Neural crest cell (in vitro differentiated cells): Measurements from ENCODE around the gene ISL1. TPM values are rescaled to one million over a fixed set of nuclear protein-coding genes. Genes with fewer than 3 reads are reported as not detected.

ENCODE experiments used
- DNase-seq: peaks from one replicate; pipeline ENCODE4 v3.0.0; 2021; ENCODE audit warnings: low read depth, mixed read lengths, low spot score
- H3K27ac Mint-ChIP-seq: one replicate; pipeline ENCODE4 v1.8.0; 2021; ENCODE audit warnings: mild to moderate bottlenecking, mixed read lengths; ENCODE audit not compliant: unreplicated experiment
- H3K27me3 Mint-ChIP-seq: 2 replicates; pipeline ENCODE4 v1.8.0; 2021; ENCODE audit warnings: low read depth, mild to moderate bottlenecking, mixed read lengths
- H3K36me3 Mint-ChIP-seq: 2 replicates; pipeline ENCODE4 v1.8.0; 2021; ENCODE audit warnings: low read depth, mild to moderate bottlenecking, mixed read lengths
- H3K4me1 Mint-ChIP-seq: 2 replicates; pipeline ENCODE4 v1.8.0; 2021; ENCODE audit warnings: mixed read lengths
- H3K4me3 Mint-ChIP-seq: one replicate; pipeline ENCODE4 v1.8.0; 2021; ENCODE audit warnings: mild to moderate bottlenecking, mixed read lengths
- H3K9me3 Mint-ChIP-seq: 2 replicates; pipeline ENCODE4 v1.8.0; 2021; ENCODE audit warnings: mixed read lengths
- CTCF ChIP-seq: fragments of 200-600 bp; sonication (generic); conservative IDR thresholded peaks from 2 replicates; pipeline ENCODE4 v1.5.0; 2021; ENCODE audit warnings: antibody characterized with exemption, mild to moderate bottlenecking
- total RNA-seq: library from RNA; stranded (reverse); gene quantifications from 2 replicates; pipeline ENCODE4 v1.2.1, GENCODE V29; 2021

Gene ISL1
- total RNA-seq, 1 donor from 2014 or later: 9.4 TPM

GRCh38 chr5:51394609-51395008, 11.4 kb downstream of the ISL1 start:
- H3K27me3 Mint-ChIP-seq: peaks cover 100% of the 10 kb centered on the region
- no peak overlapping the region for H3K27ac Mint-ChIP-seq
- no peak overlapping the region for H3K4me3 Mint-ChIP-seq
- peaks cover 6% of the 10 kb centered on the region for H3K4me1 Mint-ChIP-seq
- H3K9me3 Mint-ChIP-seq: no peaks in the 10 kb centered on the region
- H3K36me3 Mint-ChIP-seq: no peaks in the 10 kb centered on the region
- no peak for TF ChIP-seq CTCF
- DNase-seq: no peak

GRCh38 chr5:51395245-51395644, 12.0 kb downstream of the ISL1 start:
- H3K4me1 Mint-ChIP-seq: peaks cover 7% of the 10 kb centered on the region
- no peak for DNase-seq
- no peak overlapping the region for H3K27ac Mint-ChIP-seq
- no peaks in the 10 kb centered on the region for H3K36me3 Mint-ChIP-seq
- H3K27me3 Mint-ChIP-seq: peaks cover 100% of the 10 kb centered on the region
- no peak for TF ChIP-seq CTCF
- H3K4me3 Mint-ChIP-seq: no peak overlapping the region
- H3K9me3 Mint-ChIP-seq: no peaks in the 10 kb centered on the region

GRCh38 chr5:51395666-51396356, 12.6 kb downstream of the ISL1 start:
- Mint-ChIP-seq H3K4me1 (peaks cover 7% of the 10 kb centered on the region), H3K27me3 (peaks cover 98% of the 10 kb centered on the region), H3K36me3 (no peaks in the 10 kb centered on the region), H3K4me3 (no peak overlapping the region), H3K27ac (no peak overlapping the region), H3K9me3 (no peaks in the 10 kb centered on the region)
- DNase-seq: no peak
- no peak for TF ChIP-seq CTCF

- Mint-ChIP-seq H3K27ac (no peak overlapping the region), H3K4me3 (no peak overlapping the region), H3K36me3 (no peaks in the 10 kb centered on the region), H3K9me3 (no peaks in the 10 kb centered on the region), H3K27me3 (peaks cover 98% of the 10 kb centered on the region), H3K4me1 (peaks cover 7% of the 10 kb centered on the region)
- no peak for DNase-seq
- no peak for TF ChIP-seq CTCF
These were observed 13.5 kb downstream of the ISL1 start for GRCh38 chr5:51396797-51397196.

GRCh38 chr5:51397996-51398395, 14.7 kb downstream of the ISL1 start:
- no peak for TF ChIP-seq CTCF
- H3K9me3 Mint-ChIP-seq: no peaks in the 10 kb centered on the region
- no peak overlapping the region for H3K27ac Mint-ChIP-seq
- no peaks in the 10 kb centered on the region for H3K36me3 Mint-ChIP-seq
- peaks cover 98% of the 10 kb centered on the region for H3K27me3 Mint-ChIP-seq
- peaks cover 7% of the 10 kb centered on the region for H3K4me1 Mint-ChIP-seq
- no peak overlapping the region for H3K4me3 Mint-ChIP-seq
- no peak for DNase-seq
